GM12875 (cell line): ENCODE data around the gene RRP1B.
"Not testable (repeated sequence)": the region's sequence is repeated elsewhere in the genome, so short reads cannot be mapped to it uniquely, and the experiment has no call there.

Experiments
- H3K4me3 ChIP-seq: one replicate; pipeline ENCODE4 v1.5.1; 2011; ENCODE audit warnings: low read depth, low read length, control low read depth
- CTCF ChIP-seq: IDR thresholded peaks from 2 replicates; pipeline ENCODE4 v1.5.1; 2011; ENCODE audit warnings: low read depth, mild to moderate bottlenecking, control low read depth, inconsistent platforms, low read length, moderate library complexity, borderline replicate concordance; ENCODE audit not compliant: insufficient read depth

RRP1B gene

DNA sequence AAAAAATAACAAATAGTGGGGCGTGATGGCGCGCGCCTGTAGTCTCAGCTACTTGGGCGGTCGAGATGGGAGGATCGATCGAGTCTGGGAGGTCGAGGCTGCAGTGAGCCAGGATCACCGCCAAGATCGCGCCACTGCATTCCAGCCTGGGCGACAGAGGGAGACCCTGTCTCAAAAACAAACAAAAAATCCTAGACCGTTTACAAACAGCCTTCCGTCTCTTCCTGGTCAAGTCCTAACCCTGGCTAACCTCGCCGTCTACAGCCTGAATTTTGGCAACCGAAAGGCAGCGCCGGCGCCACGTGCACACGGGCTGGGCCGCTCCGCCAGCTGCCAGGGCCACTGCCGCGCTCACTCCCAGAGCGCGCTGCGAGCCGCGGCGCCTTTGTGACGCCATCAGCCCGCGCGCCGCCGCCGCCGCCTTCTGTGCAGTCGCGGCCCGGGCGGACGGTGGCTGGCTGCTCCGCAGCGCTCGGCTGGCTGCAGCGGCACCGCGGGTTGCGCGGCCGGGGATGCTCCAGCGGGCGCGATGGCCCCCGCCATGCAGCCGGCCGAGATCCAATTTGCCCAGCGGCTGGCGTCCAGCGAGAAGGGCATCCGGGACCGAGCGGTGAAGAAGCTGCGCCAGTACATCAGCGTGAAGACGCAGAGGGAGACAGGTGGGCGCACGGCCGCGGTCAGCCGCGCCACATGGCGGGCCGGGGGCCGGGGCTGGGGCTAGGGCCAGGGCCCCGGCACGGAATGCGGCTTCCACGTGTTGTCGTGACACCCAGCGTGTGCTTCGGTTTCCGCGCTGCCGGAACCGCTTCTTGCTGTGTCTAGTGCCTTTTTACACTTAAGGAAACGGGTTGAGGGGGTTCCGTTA is at the start of gene RRP1B, which contains the start of gene HSF2BP:
Gene RRP1B, plus strand, starts transcription at position 425 of the 865 bp plus-strand sequence. Its CDS starts 105 bp downstream, at position 530.
Gene HSF2BP, minus strand, starts transcription at position 353 of the 865 bp plus-strand sequence. CDS start 1,392 bp downstream, outside the sequence.
- TF ChIP-seq CTCF, result no peak
- H3K4me3 ChIP-seq, result peak within 1 kb of the TSS; percentile 100

DNA sequence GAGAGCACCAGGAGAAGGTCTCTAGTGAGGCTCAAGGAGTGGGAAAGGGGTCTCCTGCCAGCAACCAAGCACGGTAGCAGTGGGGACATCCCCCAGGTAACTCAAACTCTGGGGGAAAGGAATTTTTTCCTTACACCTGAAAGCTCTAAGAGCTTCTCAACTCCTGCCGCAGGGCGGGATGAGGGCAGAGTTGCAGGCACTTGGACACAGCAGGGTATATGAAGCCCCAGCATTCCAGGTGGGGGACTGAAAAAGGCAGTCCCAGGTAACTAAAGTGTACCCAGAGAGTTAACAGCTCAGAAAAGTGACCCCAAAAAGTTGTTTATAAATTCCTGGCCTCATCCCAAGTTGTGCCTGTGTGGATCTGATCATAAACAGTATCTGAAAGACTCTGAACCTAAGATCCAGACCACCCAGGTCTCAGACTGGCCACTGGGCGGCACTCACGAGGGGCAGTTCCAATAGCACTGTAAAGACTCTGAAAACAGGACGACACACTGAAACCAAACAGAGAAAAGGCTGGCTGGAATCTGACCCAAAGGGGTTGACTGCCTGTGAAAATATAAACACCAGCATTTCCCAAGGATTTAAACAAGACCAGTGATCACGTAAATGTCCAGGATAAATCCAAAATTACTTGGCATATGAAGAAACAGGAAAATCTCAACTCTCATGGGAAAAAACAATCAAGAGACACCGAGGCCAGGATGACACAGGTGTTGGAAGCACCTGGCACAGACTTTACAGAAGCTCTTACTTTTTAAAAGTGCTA is 47.6 kb upstream of the RRP1B start:
- H3K4me3 ChIP-seq, result no peak overlapping the region
- peak; percentile 83 for TF ChIP-seq CTCF

DNA sequence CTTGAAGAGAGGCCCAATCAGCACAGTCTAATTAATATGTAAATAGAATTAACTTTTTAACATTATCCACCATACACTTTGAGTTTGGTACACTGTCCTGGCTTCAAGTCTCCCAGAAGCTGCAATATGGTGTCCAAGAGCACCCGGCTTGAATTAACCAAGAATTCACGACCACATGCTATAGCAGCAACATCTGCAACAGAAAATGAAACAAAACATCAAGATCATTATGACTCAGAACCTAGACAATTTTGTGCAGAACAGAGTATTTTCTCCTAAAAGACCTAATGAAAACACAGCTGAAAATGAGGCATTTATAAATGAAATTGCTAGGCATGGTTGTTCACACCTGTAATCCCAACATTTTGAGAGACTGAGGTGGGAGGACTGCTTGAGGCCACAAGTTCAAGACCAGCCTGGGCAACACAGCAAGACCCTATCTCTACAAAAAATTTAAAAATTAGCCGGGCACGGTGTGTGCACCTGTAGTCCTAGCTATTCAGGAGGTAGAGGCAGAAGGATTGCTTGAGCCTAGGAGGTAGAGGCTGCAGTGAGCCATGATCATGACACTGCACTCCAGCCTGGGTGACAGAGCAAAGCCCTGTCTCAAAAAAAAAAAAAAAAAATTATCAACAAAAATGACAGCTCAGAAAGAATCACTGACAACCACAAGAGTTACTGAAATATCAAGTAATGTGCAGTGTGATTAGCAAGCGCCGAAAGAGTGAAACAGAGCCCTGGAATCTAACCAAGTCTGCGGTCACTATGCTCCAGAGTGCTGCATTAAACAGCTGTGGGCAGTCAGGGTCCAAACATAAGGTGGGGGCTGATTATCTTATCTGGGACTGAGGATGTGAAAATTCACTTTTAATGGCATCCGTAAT is 45.4 kb upstream of the RRP1B start:
- TF ChIP-seq CTCF, result no peak
- no peak overlapping the region for H3K4me3 ChIP-seq

DNA sequence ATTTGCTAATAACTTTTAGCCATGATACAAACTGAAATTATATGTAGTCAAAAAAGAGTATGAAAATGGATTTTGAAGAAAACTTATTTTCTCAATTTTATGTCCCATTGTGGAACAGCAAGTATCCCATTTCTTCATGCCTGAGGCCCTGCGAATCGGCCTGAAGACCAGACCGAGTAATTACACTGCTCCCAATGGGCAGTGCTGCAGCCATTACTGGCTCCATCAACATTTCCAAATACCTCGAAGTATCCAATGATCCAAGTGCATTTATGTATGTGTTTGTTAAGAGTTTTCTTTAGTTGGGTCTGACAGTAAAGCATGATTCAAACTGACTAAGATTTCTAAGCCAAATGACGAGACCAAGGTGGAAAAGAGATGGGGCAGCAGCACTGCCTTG is 44.5 kb upstream of the RRP1B start:
- no peak overlapping the region for H3K4me3 ChIP-seq
- TF ChIP-seq CTCF, result no peak

- not testable (repeated sequence) for H3K4me3 ChIP-seq
Measured at GRCh38 chr21:43616861-43617260, 42.5 kb upstream of the RRP1B start.

DNA sequence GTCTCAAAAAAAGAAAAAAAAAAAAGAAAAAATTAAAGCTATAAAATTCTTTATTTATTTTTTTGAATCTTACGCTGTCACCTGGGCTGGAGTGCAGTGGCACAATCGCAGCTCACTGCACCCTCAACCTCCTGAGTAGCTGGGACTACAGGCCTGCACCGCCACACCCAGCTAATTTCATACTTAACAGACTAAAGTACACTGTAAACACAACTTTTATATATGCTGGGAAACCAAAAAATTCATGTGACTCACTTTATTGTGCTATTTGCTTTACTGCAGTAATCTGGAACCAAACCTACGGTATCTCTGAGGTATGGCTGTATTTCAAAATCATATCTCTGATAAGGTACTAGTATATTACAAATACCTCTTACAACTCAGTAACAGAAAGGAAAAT is 40.4 kb upstream of the RRP1B start:
- no peak for TF ChIP-seq CTCF
- H3K4me3 ChIP-seq, result no peak overlapping the region

DNA sequence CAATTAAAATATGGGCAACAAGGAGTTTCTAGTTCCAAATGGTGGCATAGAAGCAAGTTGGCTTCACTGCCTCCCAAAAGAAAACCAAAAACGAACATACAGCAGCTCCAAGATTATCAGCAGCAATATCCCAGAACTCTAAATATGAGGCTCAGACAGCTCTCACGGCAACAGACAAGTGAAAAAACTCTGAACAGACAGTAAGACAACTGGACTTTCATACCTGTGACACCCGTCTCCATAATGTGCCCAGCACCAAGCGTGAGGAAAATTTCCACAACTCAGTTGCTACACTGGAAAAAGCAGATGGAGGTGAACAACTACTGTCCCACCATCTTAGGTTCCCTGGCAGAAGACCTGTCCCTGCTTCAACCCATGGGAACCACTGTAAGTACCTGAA is 40.0 kb upstream of the RRP1B start:
- no peak for TF ChIP-seq CTCF
- H3K4me3 ChIP-seq, result no peak overlapping the region
